ENCODE results near the gene AXIN1.
A peak's percentile ranks its signal among the peaks of the same experiment; 100 is the strongest.

Gene AXIN1

GRCh38 chr16:282491-282890, 70.0 kb downstream of the AXIN1 start:
- H3K27ac ChIP-seq (ENCODE audit: low read depth, low read length): no peak overlapping the region
- no peaks in the 10 kb centered on the region for H3K4me1 ChIP-seq (ENCODE audit: control insufficient read depth, insufficient read depth, low read length)
- no peaks in the 10 kb centered on the region for H3K36me3 ChIP-seq (ENCODE audit: control insufficient read depth, insufficient read depth, low read length)
- no peak overlapping the region for H3K4me3 ChIP-seq (ENCODE audit: low read length)
- peaks cover 4% of the 10 kb centered on the region for H3K27me3 ChIP-seq (ENCODE audit: control insufficient read depth, insufficient read depth, low read length)
- no peak overlapping the region for H3K9ac ChIP-seq (ENCODE audit: low read length)

GRCh38 chr16:281660-282255, 70.8 kb downstream of the AXIN1 start:
- no peak overlapping the region for H3K4me3 ChIP-seq (ENCODE audit: low read length)
- no peaks in the 10 kb centered on the region for H3K4me1 ChIP-seq (ENCODE audit: control insufficient read depth, insufficient read depth, low read length)

GRCh38 chr16:280991-281659, 71.4 kb downstream of the AXIN1 start:
- H3K9ac ChIP-seq (ENCODE audit: low read length): no peak overlapping the region

More at GRCh38 chr16:281660-282255, 70.8 kb downstream of the AXIN1 start:
- Histone ChIP-seq H3K27me3 (ENCODE audit: control insufficient read depth, insufficient read depth, low read length) (peaks cover 4% of the 10 kb centered on the region), H3K9ac (ENCODE audit: low read length) (no peak overlapping the region), H3K27ac (ENCODE audit: low read depth, low read length) (no peak overlapping the region), H3K36me3 (ENCODE audit: control insufficient read depth, insufficient read depth, low read length) (no peaks in the 10 kb centered on the region)

GRCh38 chr16:280552-280951, 72.0 kb downstream of the AXIN1 start, which contains the start of gene ARHGDIG:
Gene ARHGDIG (plus strand): TSS chr16:280591. CDS start chr16:280681, 90 bp downstream.
- H3K4me1 ChIP-seq (ENCODE audit: control insufficient read depth, insufficient read depth, low read length): no peaks in the 10 kb centered on the region
- no peak within 1 kb of the TSS for H3K9ac ChIP-seq (ENCODE audit: low read length)
- H3K4me3 ChIP-seq (ENCODE audit: low read length): no peak within 1 kb of the TSS
- no peaks in the 10 kb centered on the region for H3K36me3 ChIP-seq (ENCODE audit: control insufficient read depth, insufficient read depth, low read length)
- peaks cover 4% of the 10 kb centered on the region for H3K27me3 ChIP-seq (ENCODE audit: control insufficient read depth, insufficient read depth, low read length)
- H3K27ac ChIP-seq (ENCODE audit: low read depth, low read length): no peak within 1 kb of the TSS

More at GRCh38 chr16:280991-281659, 71.4 kb downstream of the AXIN1 start:
- peaks cover 4% of the 10 kb centered on the region for H3K27me3 ChIP-seq (ENCODE audit: control insufficient read depth, insufficient read depth, low read length)
- H3K36me3 ChIP-seq (ENCODE audit: control insufficient read depth, insufficient read depth, low read length): no peaks in the 10 kb centered on the region
- H3K4me1 ChIP-seq (ENCODE audit: control insufficient read depth, insufficient read depth, low read length): no peaks in the 10 kb centered on the region
- no peak overlapping the region for H3K27ac ChIP-seq (ENCODE audit: low read depth, low read length)
- no peak overlapping the region for H3K4me3 ChIP-seq (ENCODE audit: low read length)

- H3K9ac ChIP-seq (ENCODE audit: low read length): no peak overlapping the region
- H3K4me1 ChIP-seq (ENCODE audit: control insufficient read depth, insufficient read depth, low read length): no peaks in the 10 kb centered on the region
- H3K27me3 ChIP-seq (ENCODE audit: control insufficient read depth, insufficient read depth, low read length): peaks cover 4% of the 10 kb centered on the region
- H3K4me3 ChIP-seq (ENCODE audit: low read length): no peak overlapping the region
- no peaks in the 10 kb centered on the region for H3K36me3 ChIP-seq (ENCODE audit: control insufficient read depth, insufficient read depth, low read length)
- H3K27ac ChIP-seq (ENCODE audit: low read depth, low read length): no peak overlapping the region
Measured at GRCh38 chr16:280005-280460, 72.5 kb downstream of the AXIN1 start.

GRCh38 chr16:279531-279930, 73.0 kb downstream of the AXIN1 start:
- H3K9ac ChIP-seq (ENCODE audit: low read length): no peak overlapping the region
- H3K36me3 ChIP-seq (ENCODE audit: control insufficient read depth, insufficient read depth, low read length): no peaks in the 10 kb centered on the region
- H3K27me3 ChIP-seq (ENCODE audit: control insufficient read depth, insufficient read depth, low read length): peaks cover 4% of the 10 kb centered on the region
- H3K4me3 ChIP-seq (ENCODE audit: low read length): no peak overlapping the region
- H3K4me1 ChIP-seq (ENCODE audit: control insufficient read depth, insufficient read depth, low read length): no peaks in the 10 kb centered on the region
- H3K27ac ChIP-seq (ENCODE audit: low read depth, low read length): no peak overlapping the region

- Histone ChIP-seq H3K4me1 (ENCODE audit: control insufficient read depth, insufficient read depth, low read length) (no peaks in the 10 kb centered on the region), H3K36me3 (ENCODE audit: control insufficient read depth, insufficient read depth, low read length) (no peaks in the 10 kb centered on the region), H3K27me3 (ENCODE audit: control insufficient read depth, insufficient read depth, low read length) (peaks cover 4% of the 10 kb centered on the region), H3K9ac (ENCODE audit: low read length) (no peak overlapping the region), H3K4me3 (ENCODE audit: low read length) (no peak overlapping the region), H3K27ac (ENCODE audit: low read depth, low read length) (no peak overlapping the region)
Measured at GRCh38 chr16:278863-279366, 73.6 kb downstream of the AXIN1 start.

GRCh38 chr16:276426-277077, 76.0 kb downstream of the AXIN1 start:
- Histone ChIP-seq H3K27me3 (ENCODE audit: control insufficient read depth, insufficient read depth, low read length) (peaks cover 4% of the 10 kb centered on the region), H3K27ac (ENCODE audit: low read depth, low read length) (no peak overlapping the region), H3K4me3 (ENCODE audit: low read length) (no peak overlapping the region), H3K9ac (ENCODE audit: low read length) (no peak overlapping the region), H3K36me3 (ENCODE audit: control insufficient read depth, insufficient read depth, low read length) (no peaks in the 10 kb centered on the region), H3K4me1 (ENCODE audit: control insufficient read depth, insufficient read depth, low read length) (no peaks in the 10 kb centered on the region)

GRCh38 chr16:275786-276232, 76.7 kb downstream of the AXIN1 start, which contains the start of gene RGS11:
Gene RGS11 (minus strand): TSS chr16:275944. CDS start chr16:275911, 33 bp downstream.
- Histone ChIP-seq H3K36me3 (ENCODE audit: control insufficient read depth, insufficient read depth, low read length) (no peaks in the 10 kb centered on the region), H3K27ac (ENCODE audit: low read depth, low read length) (no peak within 1 kb of the TSS), H3K27me3 (ENCODE audit: control insufficient read depth, insufficient read depth, low read length) (no peaks in the 10 kb centered on the region), H3K9ac (ENCODE audit: low read length) (no peak within 1 kb of the TSS), H3K4me3 (ENCODE audit: low read length) (peak within 1 kb of the TSS; percentile 73), H3K4me1 (ENCODE audit: control insufficient read depth, insufficient read depth, low read length) (no peaks in the 10 kb centered on the region)

- no peak overlapping the region for H3K27ac ChIP-seq (ENCODE audit: low read depth, low read length)
- no peaks in the 10 kb centered on the region for H3K36me3 ChIP-seq (ENCODE audit: control insufficient read depth, insufficient read depth, low read length)
- no peak overlapping the region for H3K9ac ChIP-seq (ENCODE audit: low read length)
- no peaks in the 10 kb centered on the region for H3K4me1 ChIP-seq (ENCODE audit: control insufficient read depth, insufficient read depth, low read length)
- peak overlapping the region; percentile 73 for H3K4me3 ChIP-seq (ENCODE audit: low read length)
- H3K27me3 ChIP-seq (ENCODE audit: control insufficient read depth, insufficient read depth, low read length): no peaks in the 10 kb centered on the region
Measured at GRCh38 chr16:275041-275641, 77.4 kb downstream of the AXIN1 start.

- no peak overlapping the region for H3K9ac ChIP-seq (ENCODE audit: low read length)
- H3K36me3 ChIP-seq (ENCODE audit: control insufficient read depth, insufficient read depth, low read length): no peaks in the 10 kb centered on the region
- no peak overlapping the region for H3K27ac ChIP-seq (ENCODE audit: low read depth, low read length)
- H3K4me3 ChIP-seq (ENCODE audit: low read length): no peak overlapping the region
- H3K27me3 ChIP-seq (ENCODE audit: control insufficient read depth, insufficient read depth, low read length): no peaks in the 10 kb centered on the region
- no peaks in the 10 kb centered on the region for H3K4me1 ChIP-seq (ENCODE audit: control insufficient read depth, insufficient read depth, low read length)
Measured at GRCh38 chr16:273547-274421, 78.7 kb downstream of the AXIN1 start.
